ENCODE data around the gene TNFAIP8L2.

- TF ChIP-seq MAX (IDR thresholded peaks at IDR 0.05) (peak; percentile 70), TAF1 (IDR thresholded peaks at IDR 0.05; ENCODE audit: low read depth) (peak; percentile 91; the same call in 1 of the 2 replicates), FOXM1 (IDR thresholded peaks at IDR 0.05; ENCODE audit: borderline replicate concordance, low read depth) (no peak), YY1 (IDR thresholded peaks at IDR 0.05; ENCODE audit: low read depth) (peak; percentile 86), CREB1 (IDR thresholded peaks at IDR 0.05; ENCODE audit: low read depth) (no peak), RAD21 (IDR thresholded peaks at IDR 0.05; ENCODE audit: low read depth) (no peak; the same call in 1 of the 2 replicates), EP300 (IDR thresholded peaks at IDR 0.05; ENCODE audit: borderline replicate concordance) (peak; percentile 34; the same call in 1 of the 2 replicates), TEAD4 (IDR thresholded peaks at IDR 0.05) (peak; percentile 35; the same call in 1 of the 2 replicates)
- TF ChIP-seq, protein P1, sequence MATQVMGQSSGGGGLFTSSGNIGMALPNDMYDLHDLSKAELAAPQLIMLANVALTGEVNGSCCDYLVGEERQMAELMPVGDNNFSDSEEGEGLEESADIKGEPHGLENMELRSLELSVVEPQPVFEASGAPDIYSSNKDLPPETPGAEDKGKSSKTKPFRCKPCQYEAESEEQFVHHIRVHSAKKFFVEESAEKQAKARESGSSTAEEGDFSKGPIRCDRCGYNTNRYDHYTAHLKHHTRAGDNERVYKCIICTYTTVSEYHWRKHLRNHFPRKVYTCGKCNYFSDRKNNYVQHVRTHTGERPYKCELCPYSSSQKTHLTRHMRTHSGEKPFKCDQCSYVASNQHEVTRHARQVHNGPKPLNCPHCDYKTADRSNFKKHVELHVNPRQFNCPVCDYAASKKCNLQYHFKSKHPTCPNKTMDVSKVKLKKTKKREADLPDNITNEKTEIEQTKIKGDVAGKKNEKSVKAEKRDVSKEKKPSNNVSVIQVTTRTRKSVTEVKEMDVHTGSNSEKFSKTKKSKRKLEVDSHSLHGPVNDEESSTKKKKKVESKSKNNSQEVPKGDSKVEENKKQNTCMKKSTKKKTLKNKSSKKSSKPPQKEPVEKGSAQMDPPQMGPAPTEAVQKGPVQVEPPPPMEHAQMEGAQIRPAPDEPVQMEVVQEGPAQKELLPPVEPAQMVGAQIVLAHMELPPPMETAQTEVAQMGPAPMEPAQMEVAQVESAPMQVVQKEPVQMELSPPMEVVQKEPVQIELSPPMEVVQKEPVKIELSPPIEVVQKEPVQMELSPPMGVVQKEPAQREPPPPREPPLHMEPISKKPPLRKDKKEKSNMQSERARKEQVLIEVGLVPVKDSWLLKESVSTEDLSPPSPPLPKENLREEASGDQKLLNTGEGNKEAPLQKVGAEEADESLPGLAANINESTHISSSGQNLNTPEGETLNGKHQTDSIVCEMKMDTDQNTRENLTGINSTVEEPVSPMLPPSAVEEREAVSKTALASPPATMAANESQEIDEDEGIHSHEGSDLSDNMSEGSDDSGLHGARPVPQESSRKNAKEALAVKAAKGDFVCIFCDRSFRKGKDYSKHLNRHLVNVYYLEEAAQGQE (IDR thresholded peaks at IDR 0.05; ENCODE audit: low read depth), result no peak
Observed at GRCh38 chr1:151189637-151190445, 33.4 kb downstream of the TNFAIP8L2 start, which contains the start of gene VPS72.
